Measurements from ENCODE around the gene BAIAP2. TPM values are rescaled to one million over a fixed set of nuclear protein-coding genes. Genes with fewer than 3 reads are reported as not detected.

Gene BAIAP2
- total RNA-seq, 6 donors from 2014 or later: 90.7 to 231 (median 123) TPM

DNA sequence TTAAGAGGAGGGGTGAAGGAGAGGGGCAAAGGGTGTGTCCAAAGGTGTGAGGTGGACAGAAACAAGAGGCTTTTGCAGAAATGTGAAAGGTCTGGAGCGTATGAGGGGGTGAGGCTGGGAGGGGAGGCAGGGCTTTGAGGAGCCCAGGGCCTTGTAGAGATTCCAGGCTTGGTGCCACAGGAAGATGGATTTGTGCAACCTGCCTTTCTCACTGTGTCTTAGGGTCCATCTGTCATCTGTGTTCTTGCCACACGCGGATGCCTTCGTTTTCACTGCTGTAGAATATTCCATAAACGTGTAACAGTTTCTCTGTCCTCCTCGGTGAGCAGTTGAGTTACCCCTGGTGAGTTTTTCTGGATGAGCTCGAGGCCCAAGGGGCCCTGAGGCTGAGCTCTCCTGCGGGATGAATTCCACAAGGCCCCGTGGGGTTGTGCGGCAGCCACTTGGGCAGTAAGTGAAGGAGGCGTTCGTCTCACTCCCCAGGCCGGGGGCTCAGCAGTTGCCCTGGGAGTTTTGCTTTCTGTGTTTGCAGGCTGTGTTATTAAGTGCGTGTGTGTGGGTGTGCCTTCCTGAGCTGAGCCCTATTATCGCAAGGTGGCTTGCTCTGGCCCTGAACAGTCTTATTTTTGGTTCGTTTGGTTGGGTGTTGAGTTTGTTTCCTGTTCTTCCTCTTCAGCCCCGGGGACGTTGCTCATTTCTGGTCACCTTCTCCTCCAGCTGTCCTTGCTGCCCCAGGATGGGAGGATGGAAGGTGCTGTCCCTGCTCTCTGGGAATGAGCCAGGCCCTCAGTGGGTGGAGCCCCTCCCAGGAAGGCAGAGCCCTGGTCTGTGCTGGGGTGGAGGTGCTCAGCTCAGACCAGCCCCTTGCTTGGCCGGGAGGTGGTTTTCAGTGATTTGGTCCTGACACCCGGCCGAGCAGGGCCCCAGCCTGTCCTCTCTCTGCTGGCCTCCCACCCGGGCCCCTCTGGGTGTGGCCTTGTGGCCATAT lies 28.4 kb downstream of the BAIAP2 start:
- 65 to 71% methylated on average over 20 of the region's 22 CpGs for WGBS, 2 donors
- Histone ChIP-seq H3K4me1 (peaks cover 39 to 67% (median 44%) of the 10 kb centered on the region in 4 donors), H3K9me3 (no peaks in the 10 kb centered on the region), H3K27ac (peak overlapping the region; percentile 54 to 74 (median 67)), H3K36me3 (peaks cover 0 to 54% (median 30%) of the 10 kb centered on the region in 4 donors), H3K27me3 (no peaks in the 10 kb centered on the region), H3K4me3 (no peak overlapping the region)
- TF ChIP-seq POLR2A (IDR thresholded peaks at IDR 0.05) (no peak), CTCF (IDR thresholded peaks at IDR 0.05) (no peak), POLR2AphosphoS5 (IDR thresholded peaks at IDR 0.05) (no peak), EP300 (IDR thresholded peaks at IDR 0.05) (no peak)
- DNase-seq: peak in 1 of 2 donors; percentile 47
- ATAC-seq (ENCODE audit: low FRiP score in 2 of 2): no peak

DNA sequence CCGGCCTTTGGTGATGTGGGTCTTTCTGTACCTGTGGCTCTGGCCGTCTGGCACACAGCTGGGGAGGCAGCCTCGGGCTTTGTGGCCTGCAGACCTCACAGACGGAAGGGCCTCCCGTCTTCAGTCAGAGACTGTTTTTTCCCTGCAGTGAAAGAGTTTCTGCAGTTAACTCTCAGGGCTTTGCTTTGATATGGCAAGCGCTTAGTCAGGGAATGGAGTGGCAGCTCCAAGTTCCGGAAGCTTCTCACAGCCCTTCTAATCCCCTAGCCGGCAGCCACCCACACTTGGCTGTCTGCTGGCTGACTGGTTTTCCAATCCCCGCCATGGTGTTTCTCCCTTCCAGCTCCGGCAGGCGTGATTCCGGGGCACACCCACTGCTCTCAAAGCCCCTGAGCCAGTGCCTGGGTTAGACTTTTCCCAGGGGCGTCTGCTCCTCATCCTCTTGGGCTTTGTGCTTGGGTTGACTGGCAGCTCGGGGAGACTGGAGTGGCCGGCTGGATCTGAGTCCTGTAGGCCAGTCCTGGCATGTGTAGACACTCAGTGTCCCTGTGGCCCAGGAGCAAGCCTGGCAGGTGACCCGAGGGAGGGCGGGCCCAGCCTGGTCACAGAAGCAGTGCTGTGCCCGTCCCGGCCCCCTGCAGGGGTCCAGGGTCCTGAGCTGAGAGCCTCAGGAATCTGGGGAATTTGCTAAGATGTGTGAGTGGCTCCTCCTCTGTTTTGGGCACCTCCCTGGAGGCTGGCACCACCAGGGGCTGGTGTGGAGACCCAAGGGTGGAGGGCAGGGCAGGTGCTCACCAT lies 29.9 kb downstream of the BAIAP2 start:
- H3K9me3 ChIP-seq: no peaks in the 10 kb centered on the region
- peak overlapping the region; percentile 54 to 74 (median 67) for H3K27ac ChIP-seq
- peaks cover 35 to 56% (median 36%) of the 10 kb centered on the region in 4 donors for H3K4me1 ChIP-seq
- H3K36me3 ChIP-seq: peaks cover 0 to 45% (median 18%) of the 10 kb centered on the region in 4 donors
- peak; percentile 68 to 82 for DNase-seq
- no peak for TF ChIP-seq CTCF (IDR thresholded peaks at IDR 0.05)
- TF ChIP-seq POLR2A (IDR thresholded peaks at IDR 0.05): no peak
- TF ChIP-seq EP300 (IDR thresholded peaks at IDR 0.05): no peak
- TF ChIP-seq POLR2AphosphoS5 (IDR thresholded peaks at IDR 0.05): no peak
- H3K27me3 ChIP-seq: no peaks in the 10 kb centered on the region
- peak; percentile 34 to 45 for ATAC-seq (ENCODE audit: low FRiP score in 2 of 2)
- no peak overlapping the region for H3K4me3 ChIP-seq
- 62 to 66% methylated on average over 10 to 15 of the region's 19 CpGs for WGBS, 2 donors

GRCh38 chr17:81065500-81065899 lies 30.5 kb downstream of the BAIAP2 start:
- Histone ChIP-seq H3K36me3 (peaks cover 0 to 45% (median 16%) of the 10 kb centered on the region in 4 donors), H3K27me3 (no peaks in the 10 kb centered on the region), H3K27ac (peak overlapping the region; percentile 54 to 74 (median 67)), H3K4me1 (peaks cover 35 to 58% (median 38%) of the 10 kb centered on the region in 4 donors), H3K4me3 (no peak overlapping the region), H3K9me3 (no peaks in the 10 kb centered on the region)
- 80 to 90% methylated on average over 7 of the region's 10 CpGs for WGBS, 2 donors
- TF ChIP-seq EP300 (IDR thresholded peaks at IDR 0.05) (no peak), POLR2AphosphoS5 (IDR thresholded peaks at IDR 0.05) (no peak), POLR2A (IDR thresholded peaks at IDR 0.05) (no peak), CTCF (IDR thresholded peaks at IDR 0.05) (no peak)
- ATAC-seq (ENCODE audit: low FRiP score in 2 of 2): peak; percentile 2 to 6
- DNase-seq: no peak

DNA sequence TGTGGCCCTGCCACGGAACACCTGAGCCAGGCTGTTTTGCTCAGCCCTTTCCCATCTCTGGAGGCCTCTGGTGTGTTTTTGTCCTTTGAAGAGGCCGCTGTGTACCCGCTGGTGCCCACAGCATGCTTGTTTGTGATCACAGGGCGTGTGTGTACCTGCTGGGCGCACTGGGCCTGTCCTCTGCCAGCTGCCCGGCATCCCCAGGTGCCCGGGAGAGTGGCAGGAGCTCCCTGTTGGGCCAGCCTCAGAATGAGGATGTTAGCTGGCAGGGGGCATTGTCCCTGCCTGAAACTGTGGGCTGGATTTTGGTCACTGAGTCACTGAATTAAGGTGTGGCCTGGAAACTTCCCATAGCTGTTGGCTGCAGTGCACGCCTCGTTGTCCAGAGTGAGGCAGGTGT lies 31.1 kb downstream of the BAIAP2 start:
- 60 to 85% methylated on average over 7 to 9 of the region's 9 CpGs for WGBS, 2 donors
- Histone ChIP-seq H3K27ac (peak overlapping the region; percentile 54 to 74 (median 67)), H3K36me3 (peaks cover 0 to 44% (median 15%) of the 10 kb centered on the region in 4 donors), H3K4me3 (no peak overlapping the region), H3K9me3 (no peaks in the 10 kb centered on the region), H3K4me1 (peaks cover 38 to 59% (median 43%) of the 10 kb centered on the region in 4 donors), H3K27me3 (no peaks in the 10 kb centered on the region)
- TF ChIP-seq POLR2AphosphoS5 (IDR thresholded peaks at IDR 0.05) (no peak), POLR2A (IDR thresholded peaks at IDR 0.05) (no peak), CTCF (IDR thresholded peaks at IDR 0.05) (no peak), EP300 (IDR thresholded peaks at IDR 0.05) (no peak)
- ATAC-seq (ENCODE audit: low FRiP score in 2 of 2) (peak in 1 of 2 donors; percentile 3), DNase-seq (peak in 1 of 2 donors; percentile 50)
